ENCODE results near the gene CSPG5.

GRCh38 chr3:47553407-47553806 is 25.3 kb downstream of the CSPG5 start:
- TF ChIP-seq, protein P1, sequence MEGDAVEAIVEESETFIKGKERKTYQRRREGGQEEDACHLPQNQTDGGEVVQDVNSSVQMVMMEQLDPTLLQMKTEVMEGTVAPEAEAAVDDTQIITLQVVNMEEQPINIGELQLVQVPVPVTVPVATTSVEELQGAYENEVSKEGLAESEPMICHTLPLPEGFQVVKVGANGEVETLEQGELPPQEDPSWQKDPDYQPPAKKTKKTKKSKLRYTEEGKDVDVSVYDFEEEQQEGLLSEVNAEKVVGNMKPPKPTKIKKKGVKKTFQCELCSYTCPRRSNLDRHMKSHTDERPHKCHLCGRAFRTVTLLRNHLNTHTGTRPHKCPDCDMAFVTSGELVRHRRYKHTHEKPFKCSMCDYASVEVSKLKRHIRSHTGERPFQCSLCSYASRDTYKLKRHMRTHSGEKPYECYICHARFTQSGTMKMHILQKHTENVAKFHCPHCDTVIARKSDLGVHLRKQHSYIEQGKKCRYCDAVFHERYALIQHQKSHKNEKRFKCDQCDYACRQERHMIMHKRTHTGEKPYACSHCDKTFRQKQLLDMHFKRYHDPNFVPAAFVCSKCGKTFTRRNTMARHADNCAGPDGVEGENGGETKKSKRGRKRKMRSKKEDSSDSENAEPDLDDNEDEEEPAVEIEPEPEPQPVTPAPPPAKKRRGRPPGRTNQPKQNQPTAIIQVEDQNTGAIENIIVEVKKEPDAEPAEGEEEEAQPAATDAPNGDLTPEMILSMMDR (conservative IDR thresholded peaks at IDR 0.05 in 1 of 2, IDR thresholded peaks at IDR 0.05 in 1 of 2; ENCODE audit: extremely low read depth in 1 of 2, insufficient read depth in 1 of 2, low read depth in 1 of 2, low read length in 2 of 2), result no peak
- TF ChIP-seq EZH2 (IDR thresholded peaks at IDR 0.05; ENCODE audit: borderline replicate concordance, low read length), result no peak
